RWPE1 (cell line): ENCODE measurements around the gene KPNA5.
"Not testable (repeated sequence)": the region's sequence is repeated elsewhere in the genome, so short reads cannot be mapped to it uniquely, and the experiment has no call there.

Source experiments
- CTCF ChIA-PET: fragments of 350-600 bp; sonication (Branson Sonifier 250); formaldehyde crosslinking; extraction: SDS; loops from one replicate; lab custom pipeline; 2021; lab: Yijun Ruan, JAX
- POLR2A ChIA-PET: fragments of 400-600 bp; formaldehyde crosslinking; extraction: SDS; loops from one replicate; lab custom pipeline; 2020; ENCODE audit warnings: antibody characterized with exemption; ENCODE audit not compliant: low non-redundant PET; lab: Yijun Ruan, JAX
- DNase-seq: peaks from one replicate; pipeline ENCODE4 v3.0.0; 2012; ENCODE audit warnings: low spot score
- H3K27ac ChIP-seq: fragments of 450-650 bp; 2 replicates; pipeline ENCODE4 v1.5.1; 2017
- CTCF ChIP-seq: fragments of 450-650 bp; conservative IDR thresholded peaks from 2 replicates; pipeline ENCODE4 v1.5.1; 2017; ENCODE audit warnings: low read depth, mild to moderate bottlenecking

KPNA5 gene

GRCh38 chr6:116730513-116730912 is 49.5 kb downstream of the KPNA5 start:
- DNase-seq = no peak
- H3K27ac ChIP-seq = no peak overlapping the region
- ChIA-PET POLR2A (no interaction called here), CTCF (no interaction called here)
- no peak for TF ChIP-seq CTCF

GRCh38 chr6:116737004-116737403 is 56.0 kb downstream of the KPNA5 start:
- ChIA-PET POLR2A (no interaction called here), CTCF (no interaction called here)
- no peak for TF ChIP-seq CTCF
- no peak overlapping the region for H3K27ac ChIP-seq
- no peak for DNase-seq

GRCh38 chr6:116740486-116740885 is 59.5 kb downstream of the KPNA5 start:
- H3K27ac ChIP-seq, DNase-seq, POLR2A ChIA-PET, CTCF ChIA-PET: not testable (repeated sequence)

GRCh38 chr6:116741571-116741970 is 60.6 kb downstream of the KPNA5 start:
- no peak overlapping the region for H3K27ac ChIP-seq
- no peak for TF ChIP-seq CTCF
- ChIA-PET CTCF (interaction anchor here (0.7 kb wide), 1 partner anchor 173 kb away, joined by 3 read pairs; no protein-coding TSS in a partner anchor), POLR2A (no interaction called here)
- no peak for DNase-seq

- no peak for DNase-seq
- POLR2A ChIA-PET = no interaction called here
- no peak for TF ChIP-seq CTCF
- CTCF ChIA-PET = no interaction called here
- no peak overlapping the region for H3K27ac ChIP-seq
Observed at GRCh38 chr6:116745176-116745575, 64.2 kb downstream of the KPNA5 start.

- no peak for TF ChIP-seq CTCF
- no peak for DNase-seq
- H3K27ac ChIP-seq = no peak overlapping the region
- ChIA-PET CTCF (no interaction called here), POLR2A (no interaction called here)
Observed at GRCh38 chr6:116761779-116762178, 80.8 kb downstream of the KPNA5 start.

- no peak for TF ChIP-seq CTCF
- no peak overlapping the region for H3K27ac ChIP-seq
- ChIA-PET CTCF (no interaction called here), POLR2A (no interaction called here)
- no peak for DNase-seq
Observed at GRCh38 chr6:116762235-116762634, 81.2 kb downstream of the KPNA5 start.
